Measurements from ENCODE around the gene CASP8AP2. TPM values are rescaled to one million over a fixed set of nuclear protein-coding genes. Genes with fewer than 3 reads are reported as not detected.
"Not testable (repeated sequence)": the region's sequence is repeated elsewhere in the genome, so short reads cannot be mapped to it uniquely, and the experiment has no call there.

The CASP8AP2 gene
- total and polyA plus RNA-seq, 2 of the 13 experiments (the other 11 are each of a cell fraction or from before 2014, with no cell fraction given), result 5.7 to 13.5 TPM

- Histone ChIP-seq H2AFZ (ENCODE audit: low read length) (no peak overlapping the region), H3K9ac (ENCODE audit: insufficient read depth, low read depth, low read length) (no peak overlapping the region), H3K4me1 (ENCODE audit: insufficient read depth, low read length) (no peaks in the 10 kb centered on the region), H3K4me3 (replicated peaks in 1 of 3; ENCODE audit: insufficient read depth in 1 of 3, low read depth in 2 of 3, low read length in 3 of 3) (no peak overlapping the region), H3K4me2 (ENCODE audit: low read depth, low read length) (no peak overlapping the region), H3K36me3 (replicated peaks in 1 of 2; ENCODE audit: control insufficient read depth in 1 of 2, insufficient read depth in 2 of 2, low read length in 2 of 2) (peaks cover 5 to 8% of the 10 kb centered on the region in 2 experiments; a peak in 4 of 5 replicates), H3K79me2 (ENCODE audit: insufficient read depth, low read length) (peaks cover 69% of the 10 kb centered on the region), H3K9me3 (ENCODE audit: low read length) (no peaks in the 10 kb centered on the region), H4K20me1 (ENCODE audit: insufficient read depth, low read length) (no peaks in the 10 kb centered on the region), H3K27me3 (ENCODE audit: control insufficient read depth in 1 of 2, insufficient read depth in 2 of 2, low read length in 2 of 2) (no peaks in the 10 kb centered on the region), H3K27ac (ENCODE audit: extremely low read length, insufficient read depth, low read length) (no peak overlapping the region)
- FAIRE-seq, result no peak
- no TSS peak for BruUV-seq (replicated peaks)
- no peak for TF ChIP-seq IRF2 (CRISPR knock-in tag; IDR thresholded peaks at IDR 0.05)
- no peak for TF ChIP-seq GFI1 (CRISPR knock-in tag; IDR thresholded peaks at IDR 0.05; ENCODE audit: borderline replicate concordance)
- TF ChIP-seq ELF4 (CRISPR knock-in tag; IDR thresholded peaks at IDR 0.05; ENCODE audit: borderline replicate concordance), result no peak
- TF ChIP-seq ZNF577 (CRISPR knock-in tag; IDR thresholded peaks at IDR 0.05; ENCODE audit: borderline replicate concordance, low read depth), result no peak
- no peak for TF ChIP-seq ZBTB10 (CRISPR knock-in tag; IDR thresholded peaks at IDR 0.05; ENCODE audit: borderline replicate concordance)
- intact Hi-C loops (cut with micrococcal nuclease; ENCODE audit: unreplicated experiment), result no loop called here
- CTCF ChIA-PET (ENCODE audit: low intra/inter-chr PET ratio, low total read pairs), result no interaction called here
- POLR2A ChIA-PET, result no interaction called here
- WGBS (ENCODE audit: low lambda C conversion rate), result 98% methylated on average over 3 of the region's 3 CpGs
- DNase-seq (ENCODE audit: low spot score), result no peak
- in situ Hi-C loops (cut with HindIII; ENCODE audit: extremely low pct_ligation_motif_present, low pct_unique_long_range_greater_than_20kb), result no loop called here
- no peak for ATAC-seq
Observed at GRCh38 chr6:89807581-89807980, 22.1 kb upstream of the CASP8AP2 start.

GRCh38 chr6:89813422-89813821 is 16.3 kb upstream of the CASP8AP2 start:
- H4K20me1 ChIP-seq (ENCODE audit: insufficient read depth, low read length); DNase-seq (ENCODE audit: low spot score); FAIRE-seq; H3K36me3 ChIP-seq (replicated peaks in 1 of 2; ENCODE audit: control insufficient read depth in 1 of 2, insufficient read depth in 2 of 2, low read length in 2 of 2); in situ Hi-C loops (cut with HindIII; ENCODE audit: extremely low pct_ligation_motif_present, low pct_unique_long_range_greater_than_20kb); H3K4me3 ChIP-seq (replicated peaks in 1 of 3; ENCODE audit: insufficient read depth in 1 of 3, low read depth in 2 of 3, low read length in 3 of 3); H2AFZ ChIP-seq (ENCODE audit: low read length); H3K27me3 ChIP-seq (ENCODE audit: control insufficient read depth in 1 of 2, insufficient read depth in 2 of 2, low read length in 2 of 2); BruUV-seq (replicated peaks); H3K4me2 ChIP-seq (ENCODE audit: low read depth, low read length); CTCF ChIA-PET (ENCODE audit: low intra/inter-chr PET ratio, low total read pairs); ATAC-seq; H3K27ac ChIP-seq (ENCODE audit: extremely low read length, insufficient read depth, low read length); intact Hi-C loops (cut with micrococcal nuclease; ENCODE audit: unreplicated experiment); H3K9me3 ChIP-seq (ENCODE audit: low read length); H3K9ac ChIP-seq (ENCODE audit: insufficient read depth, low read depth, low read length): not testable (repeated sequence)
- WGBS (ENCODE audit: low lambda C conversion rate), result 96% methylated on average over 3 of the region's 3 CpGs
- peaks cover 24% of the 10 kb centered on the region for H3K4me1 ChIP-seq (ENCODE audit: insufficient read depth, low read length)
- peak; percentile 34; the same call in 1 of the 2 replicates for TF ChIP-seq ZNF263 (CRISPR knock-in tag; IDR thresholded peaks at IDR 0.05)
- POLR2A ChIA-PET, result interaction anchor here (1.2 kb wide), 1 partner anchor 16 kb away, joined by 4 read pairs; no protein-coding TSS in a partner anchor
- peaks cover 72% of the 10 kb centered on the region for H3K79me2 ChIP-seq (ENCODE audit: insufficient read depth, low read length)

Data from HepG2 (cell line).